Stimulated activated CD4-positive, alpha-beta T cell treated with anti-CD3 and anti-CD28 coated beads, TNF-alpha, amount 100 ng/mL, for 4 hours (primary cell): Measurements from ENCODE around the gene SMCO1.
"Not testable (repeated sequence)": the region's sequence is repeated elsewhere in the genome, so short reads cannot be mapped to it uniquely, and the experiment has no call there.

ENCODE experiments used
- DNase-seq, 3 experiments: peaks; one replicate each; pipeline ENCODE4 v3.0.0-alpha.2; 2020; ENCODE audit warnings: low read depth in 3 of 3

Gene SMCO1

DNA sequence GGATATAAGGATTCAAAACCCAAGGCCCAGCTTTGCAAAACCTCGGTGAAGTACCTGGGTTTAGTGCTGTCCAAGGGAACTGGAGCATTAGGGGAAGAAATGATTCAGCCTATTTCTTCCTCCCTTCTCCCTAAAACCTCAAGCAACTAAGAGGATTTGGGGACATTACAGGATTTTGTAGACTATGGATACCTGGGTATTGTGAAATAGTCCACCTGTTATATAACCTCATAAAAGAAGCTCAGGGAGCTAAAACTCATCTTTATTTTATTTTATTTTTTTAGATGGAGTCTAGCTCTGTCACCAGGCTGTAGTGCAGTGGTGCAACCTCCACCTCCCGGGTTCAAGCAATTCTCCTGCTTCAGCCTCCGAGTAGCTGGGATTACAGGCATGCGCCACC is 8.7 kb upstream of the SMCO1 start:
- DNase-seq = no peak

DNA sequence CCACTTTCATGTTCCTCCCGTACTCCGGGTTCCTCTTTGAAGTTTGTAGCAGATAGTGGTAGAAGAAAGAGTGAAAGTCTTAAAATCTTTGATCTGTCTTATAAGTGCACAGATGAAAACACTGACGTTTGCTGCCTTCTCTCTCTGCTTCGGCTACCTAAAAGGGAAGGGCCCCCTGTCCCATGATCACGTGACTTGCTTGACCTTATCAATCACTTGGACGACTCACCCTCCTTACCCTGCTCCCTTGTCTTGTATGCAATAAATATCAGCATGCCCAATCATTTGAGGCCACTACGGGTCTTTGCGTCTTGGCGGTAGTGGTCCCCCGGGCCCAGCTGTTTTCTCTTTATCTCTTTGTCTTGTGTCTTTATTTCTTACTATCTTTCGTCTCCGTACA is 6.1 kb upstream of the SMCO1 start:
- not testable (repeated sequence) for DNase-seq

DNA sequence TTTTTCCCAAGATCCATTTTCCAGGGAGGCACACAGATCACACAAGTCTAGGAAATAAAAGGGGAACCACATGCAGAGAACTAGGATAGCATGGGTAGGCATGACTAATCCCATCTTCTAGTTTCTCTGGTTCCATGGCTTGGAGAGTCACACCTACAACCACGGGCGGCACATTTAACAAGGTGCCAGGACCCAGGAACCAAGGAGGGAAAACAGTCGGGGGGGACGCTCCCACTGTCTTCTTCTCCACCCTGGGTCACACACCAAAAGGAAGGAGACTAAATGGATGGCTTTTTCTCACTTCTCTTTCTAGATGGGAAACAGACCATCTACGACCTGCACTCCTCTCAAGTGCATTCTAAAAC is 4.6 kb upstream of the SMCO1 start:
- no peak for DNase-seq

DNA sequence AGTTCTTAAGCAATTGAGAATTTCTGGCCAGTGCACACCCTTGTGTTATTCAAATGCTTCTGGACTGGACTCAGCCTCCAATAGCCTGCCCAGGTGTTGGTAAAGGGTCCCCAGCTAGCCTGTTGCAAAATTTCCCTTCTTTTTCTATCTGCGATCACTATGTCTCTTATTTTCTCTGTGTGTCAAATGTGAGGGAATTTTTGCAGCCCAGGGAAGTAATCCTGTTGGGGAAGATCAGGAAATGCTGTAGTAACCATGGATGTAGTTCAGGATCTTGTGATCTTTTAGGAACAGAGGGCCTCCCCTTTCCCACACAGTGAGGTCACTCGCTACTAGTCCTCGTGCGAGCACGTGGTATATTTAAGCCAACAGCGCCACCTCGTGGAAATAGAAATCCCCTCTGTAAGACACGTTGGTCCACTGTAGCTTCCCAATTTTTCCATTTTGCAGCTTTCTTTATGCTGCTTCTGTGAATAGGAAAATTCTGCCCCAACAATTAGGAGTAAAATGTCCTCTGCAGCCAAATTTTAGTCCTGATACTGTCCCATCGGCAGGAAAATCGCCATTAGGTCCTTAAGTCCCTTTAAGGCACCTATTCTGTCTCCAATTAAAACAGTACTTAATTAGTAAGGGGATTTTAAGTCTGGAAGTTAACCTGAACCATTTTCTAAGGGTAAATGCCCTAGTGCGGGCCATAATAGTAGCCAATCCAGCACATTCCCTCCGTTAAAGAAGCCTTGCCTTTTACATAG is 4.0 kb upstream of the SMCO1 start:
- peak in 1 of 3 experiments; percentile 53 for DNase-seq

DNA sequence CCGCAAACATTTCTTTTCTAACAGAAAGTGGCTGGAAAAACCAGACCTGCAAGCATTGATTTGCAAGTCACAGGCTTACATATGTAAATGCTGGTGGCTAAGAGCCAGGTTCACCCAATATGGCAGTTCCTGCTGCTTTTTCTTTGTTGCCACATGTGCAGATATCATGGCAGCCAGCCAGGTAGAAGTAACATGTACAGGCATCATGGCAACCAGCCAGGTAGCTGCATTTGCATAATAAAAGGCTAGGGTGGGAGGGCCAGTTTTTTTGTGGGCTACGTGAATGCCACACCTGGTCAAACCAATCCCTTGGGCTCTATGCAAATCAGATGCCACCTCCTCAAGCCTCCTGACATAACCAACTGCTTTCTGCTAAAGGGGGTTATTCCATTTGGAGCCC is 2.8 kb upstream of the SMCO1 start:
- no peak for DNase-seq

DNA sequence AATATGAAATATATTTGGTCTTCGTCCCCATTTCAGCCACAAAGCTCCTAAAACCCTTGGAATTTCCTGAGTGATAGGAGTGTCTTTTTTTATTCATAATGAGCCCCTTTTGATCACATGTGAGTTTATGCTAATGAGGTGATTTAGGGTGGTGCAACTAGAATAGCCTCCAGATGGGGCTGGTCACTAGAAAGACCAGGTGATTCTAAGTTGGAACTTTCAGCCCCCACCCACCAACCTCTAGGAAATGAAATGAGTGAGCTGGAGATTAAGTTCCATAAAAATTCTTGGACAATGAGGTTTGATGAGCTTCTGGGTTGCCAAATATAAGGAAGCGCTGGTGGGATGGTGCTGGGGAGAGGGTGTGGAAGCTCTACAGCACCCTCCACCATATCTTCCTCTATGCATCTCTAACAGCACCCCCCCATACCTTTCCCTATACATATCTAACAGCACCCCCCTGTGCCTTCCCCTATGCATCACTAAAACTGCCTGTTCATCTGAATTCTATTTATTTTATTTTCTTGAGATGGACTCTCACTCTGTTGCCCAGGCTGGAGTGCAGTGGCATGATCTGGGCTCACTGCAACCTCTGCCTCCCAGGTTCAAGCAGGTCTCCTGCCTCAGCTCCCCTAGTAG is 2.1 kb upstream of the SMCO1 start:
- DNase-seq = no peak

DNA sequence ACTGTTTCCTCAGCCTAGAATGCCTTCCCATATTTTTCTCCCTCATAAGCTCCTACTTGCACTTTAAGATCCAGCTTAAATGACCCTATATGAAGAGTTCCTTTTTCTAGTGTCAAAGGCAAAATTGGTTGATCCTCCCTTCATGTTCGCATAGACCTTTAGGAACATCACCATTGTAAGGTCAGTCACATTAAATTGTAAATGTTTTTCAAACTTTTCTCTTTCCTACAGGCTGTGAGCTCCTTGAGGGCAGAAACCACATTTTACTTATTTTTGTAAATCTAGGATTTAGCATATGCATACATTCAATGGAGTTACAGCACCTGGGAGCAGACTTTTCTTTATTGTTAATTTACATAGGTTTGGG is 813 bp downstream of the SMCO1 start:
- DNase-seq = no peak

DNA sequence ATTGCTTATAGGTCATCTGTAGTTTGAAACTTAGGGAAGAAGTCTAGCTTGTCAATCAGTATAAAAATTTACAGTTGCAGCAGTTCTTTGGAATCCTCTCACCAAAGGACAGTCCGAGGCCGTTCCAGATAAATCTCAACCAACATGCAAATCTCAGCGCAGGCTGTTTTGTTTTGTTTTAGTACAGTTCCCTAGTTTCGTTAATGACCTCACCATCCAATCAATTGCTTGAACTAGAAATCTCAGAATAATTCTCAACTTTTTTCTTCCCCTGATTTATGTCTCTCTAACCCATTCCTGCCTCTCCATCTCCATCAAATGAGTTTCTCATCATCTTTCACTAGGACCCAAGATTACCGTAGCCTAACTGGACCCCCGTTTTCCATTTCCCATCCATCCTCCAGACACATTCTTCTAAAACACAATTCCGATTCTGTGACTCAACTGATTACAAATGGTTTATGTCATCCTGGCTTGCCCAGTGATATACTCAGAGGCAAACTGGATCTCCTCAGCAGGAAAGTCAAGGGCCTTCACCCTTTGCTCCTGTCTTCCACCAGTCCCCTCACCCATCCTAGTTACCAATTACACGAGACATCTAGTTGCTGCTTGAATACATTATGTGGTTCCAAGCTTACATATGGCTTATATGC is 1.3 kb downstream of the SMCO1 start:
- no peak for DNase-seq

DNA sequence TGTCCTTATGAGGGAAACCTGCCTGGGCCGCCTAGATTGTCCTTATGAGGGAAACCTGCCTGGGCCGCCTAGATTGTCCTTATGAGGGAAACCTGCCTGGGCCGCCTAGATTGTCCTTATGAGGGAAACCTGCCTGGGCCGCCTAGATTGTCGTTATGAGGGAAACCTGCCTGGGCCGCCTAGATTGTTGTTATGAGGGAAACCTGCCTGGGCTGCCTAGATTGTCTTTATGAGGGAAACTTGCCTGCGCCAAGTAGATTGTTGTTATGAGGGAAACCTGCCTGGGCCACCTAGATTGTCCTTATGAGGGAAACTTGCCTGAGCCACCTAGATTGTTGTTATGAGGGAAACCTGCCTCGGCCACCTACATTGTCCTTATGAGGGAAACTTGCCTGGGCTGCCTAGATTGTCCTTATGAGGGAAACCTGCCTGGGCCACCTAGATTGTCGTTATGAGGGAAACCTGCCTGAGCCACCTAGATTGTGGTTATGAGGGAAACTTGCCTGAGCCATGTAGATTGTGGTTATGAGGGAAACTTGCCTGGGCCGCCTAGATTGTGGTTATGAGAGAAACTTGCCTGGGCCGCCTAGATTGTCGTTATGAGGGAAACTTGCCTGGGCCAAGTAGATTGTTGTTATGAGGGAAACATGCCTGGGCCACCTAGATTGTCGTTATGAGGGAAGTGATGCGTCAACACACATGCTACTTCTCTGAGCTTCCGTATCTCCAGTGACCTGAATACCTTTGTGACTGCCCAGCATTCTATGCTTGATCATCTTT is 3.3 kb downstream of the SMCO1 start:
- DNase-seq = not testable (repeated sequence)

DNA sequence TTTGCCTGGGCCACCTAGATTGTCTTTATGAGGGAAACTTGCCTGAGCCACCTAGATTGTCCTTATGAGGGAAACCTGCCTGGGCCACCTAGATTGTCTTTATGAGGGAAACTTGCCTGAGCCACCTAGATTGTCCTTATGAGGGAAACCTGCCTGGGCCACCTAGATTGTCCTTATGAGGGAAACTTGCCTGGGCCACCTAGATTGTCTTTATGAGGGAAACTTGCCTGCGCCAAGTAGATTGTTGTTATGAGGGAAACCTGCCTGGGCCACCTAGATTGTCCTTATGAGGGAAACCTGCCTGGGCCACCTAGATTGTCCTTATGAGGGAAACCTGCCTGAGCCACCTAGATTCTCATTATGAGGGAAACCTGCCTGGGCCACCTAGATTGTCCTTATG is 4.0 kb downstream of the SMCO1 start:
- DNase-seq = not testable (repeated sequence)

DNA sequence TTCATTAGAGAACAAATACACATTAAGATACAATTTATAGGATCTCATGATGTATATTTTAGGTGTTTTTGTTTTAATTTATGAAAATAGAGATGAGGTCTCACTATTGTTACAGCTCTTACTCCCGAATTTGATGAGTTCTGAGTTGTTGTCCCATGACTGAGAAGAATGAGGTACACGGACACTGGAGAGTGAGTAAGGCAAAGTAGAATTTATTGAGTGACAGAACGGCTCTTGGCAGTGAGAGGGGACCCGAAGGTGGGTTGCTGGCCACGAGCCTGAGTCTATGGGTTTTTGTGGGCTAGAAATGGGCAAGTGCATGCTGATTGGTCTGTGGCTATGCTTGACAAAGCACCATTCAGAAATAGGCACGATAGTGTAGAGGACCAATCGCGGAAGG is 8.5 kb downstream of the SMCO1 start:
- DNase-seq = no peak

DNA sequence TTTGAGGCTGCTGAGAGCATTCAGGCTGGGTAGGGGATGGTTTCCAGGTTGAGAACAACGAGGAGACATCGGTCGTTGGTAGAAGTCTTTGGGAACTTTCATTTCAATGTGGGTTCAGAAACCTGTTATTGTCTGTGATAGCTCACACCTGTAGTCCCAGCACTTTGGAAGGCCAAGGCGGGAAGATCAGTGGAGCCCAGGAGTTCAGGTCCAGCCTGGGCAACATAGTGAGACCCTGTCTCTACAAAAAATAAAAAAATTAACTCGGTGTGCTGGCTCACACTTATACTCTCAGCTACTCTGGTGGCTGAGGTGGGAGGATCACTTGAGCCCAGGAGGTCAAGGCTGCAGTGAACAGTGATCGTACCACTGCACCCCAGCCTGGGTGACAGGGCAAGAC is 10.6 kb downstream of the SMCO1 start:
- no peak for DNase-seq

DNA sequence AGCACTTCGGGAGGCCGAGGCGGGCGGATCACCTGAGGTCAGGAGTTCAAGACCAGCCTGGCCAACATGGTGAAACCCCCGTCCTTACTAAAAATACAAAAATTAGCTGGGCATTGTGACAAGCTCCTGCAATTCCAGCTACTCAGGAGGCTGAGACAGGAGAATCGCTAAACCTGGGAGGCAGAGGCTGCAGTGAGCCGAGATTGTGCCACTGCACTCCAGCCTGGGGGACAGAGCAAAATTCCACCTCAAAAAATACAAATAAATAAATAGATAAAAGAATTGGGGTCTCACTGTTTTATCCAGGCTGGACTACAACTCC is 11.1 kb downstream of the SMCO1 start:
- DNase-seq = not testable (repeated sequence)

DNA sequence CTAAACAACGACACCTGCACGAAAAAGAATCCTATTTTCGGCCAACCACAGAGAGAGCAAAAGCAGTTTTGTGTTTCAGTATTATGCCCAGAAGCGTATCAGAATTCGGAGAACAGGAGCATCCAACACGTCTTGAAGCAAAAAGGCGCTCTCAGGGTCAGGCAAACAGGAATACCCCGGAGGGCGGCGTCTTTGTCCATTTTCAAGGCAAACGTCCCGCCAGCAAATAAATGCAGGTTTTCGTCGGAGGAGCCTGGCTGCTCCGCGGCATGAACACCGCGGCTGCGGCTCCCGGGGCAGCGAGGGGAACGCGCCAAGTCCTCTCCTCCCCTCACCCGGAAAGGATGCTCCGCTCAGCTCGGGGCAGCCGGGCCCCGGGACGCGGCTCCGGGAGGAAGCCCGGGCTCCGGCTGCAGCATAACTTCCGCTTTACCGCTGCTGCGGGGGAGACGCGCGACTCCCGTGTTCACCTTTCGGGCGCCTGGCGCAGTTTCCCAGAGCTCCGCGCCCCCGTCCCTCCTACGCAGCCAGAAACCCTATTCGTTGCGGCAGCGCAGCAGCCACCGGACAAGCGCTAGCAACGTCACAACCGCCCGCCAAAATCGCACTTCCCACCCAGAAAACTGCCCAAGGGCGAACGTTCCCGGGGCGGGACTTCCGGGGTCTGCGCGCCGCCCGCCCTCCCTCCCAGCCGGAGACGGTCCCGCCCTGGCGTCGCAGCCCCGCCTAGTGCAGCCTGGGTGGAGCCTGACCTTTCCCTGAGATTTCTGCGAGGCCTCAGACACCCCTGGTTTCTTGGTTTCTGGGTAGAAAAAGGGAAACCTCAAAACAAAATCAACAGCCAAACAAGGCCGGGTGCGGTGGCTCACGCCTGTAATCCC is 11.7 kb downstream of the SMCO1 start, which contains the start of gene RNF168:
RNF168 (minus strand) TSS at position 573 of the 881 bp plus-strand sequence. CDS start 595 bp downstream, outside the sequence.
- DNase-seq = peak; percentile 81 to 90 (median 82)

DNA sequence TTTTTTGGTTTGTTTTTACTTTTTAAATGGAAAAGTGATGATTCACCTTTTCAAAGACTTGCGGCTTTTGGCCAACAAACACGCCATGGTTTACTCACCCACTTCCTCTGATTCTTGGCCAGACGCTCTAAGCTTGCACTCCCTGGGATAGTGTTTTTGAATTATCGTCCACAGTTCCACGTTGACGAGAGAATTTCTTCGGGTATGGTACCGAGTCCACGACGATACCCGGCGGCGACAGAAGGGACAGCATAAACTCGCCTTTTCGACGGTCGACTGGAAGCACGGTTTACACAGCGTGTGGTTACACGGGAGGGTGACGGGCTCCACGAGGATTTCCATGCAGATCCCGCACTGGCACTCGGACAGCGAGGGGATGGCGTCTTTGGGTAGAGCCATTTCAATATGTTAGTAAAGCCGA is 12.4 kb downstream of the SMCO1 start:
- DNase-seq = peak in 2 of 3 experiments; percentile 13 to 18

DNA sequence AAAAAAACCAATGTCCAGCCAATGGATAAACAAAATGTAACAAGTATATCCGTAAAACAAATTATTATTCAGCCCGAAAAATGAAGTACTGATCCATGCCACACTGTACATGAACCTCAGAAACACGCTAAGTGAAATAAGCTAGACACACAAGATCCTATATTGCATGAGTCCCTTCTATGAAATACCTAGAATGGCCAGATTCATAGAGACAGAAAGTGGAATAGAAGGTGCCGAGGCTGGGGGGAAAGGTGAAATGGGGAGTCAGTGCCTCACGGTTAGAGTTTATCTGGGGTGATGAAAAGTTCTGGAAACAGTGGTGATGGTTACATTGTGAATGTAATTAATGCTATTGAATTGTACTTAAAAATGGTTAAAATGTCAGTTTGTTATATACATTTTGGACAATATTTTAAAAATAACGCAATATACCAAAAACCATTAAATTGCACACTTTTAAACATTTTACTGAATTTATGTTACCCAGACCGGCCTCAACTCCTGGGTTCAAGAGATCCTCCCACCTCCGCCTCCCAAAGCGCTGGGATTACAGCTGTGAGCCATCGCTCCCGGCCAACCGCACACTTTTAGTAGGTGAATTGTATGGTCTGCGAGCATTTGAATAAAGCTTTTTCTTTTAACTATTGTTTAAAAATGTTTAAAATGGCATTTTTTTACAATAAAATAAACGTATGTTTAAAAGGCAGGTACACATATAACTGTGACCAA is 13.7 kb downstream of the SMCO1 start:
- no peak for DNase-seq

DNA sequence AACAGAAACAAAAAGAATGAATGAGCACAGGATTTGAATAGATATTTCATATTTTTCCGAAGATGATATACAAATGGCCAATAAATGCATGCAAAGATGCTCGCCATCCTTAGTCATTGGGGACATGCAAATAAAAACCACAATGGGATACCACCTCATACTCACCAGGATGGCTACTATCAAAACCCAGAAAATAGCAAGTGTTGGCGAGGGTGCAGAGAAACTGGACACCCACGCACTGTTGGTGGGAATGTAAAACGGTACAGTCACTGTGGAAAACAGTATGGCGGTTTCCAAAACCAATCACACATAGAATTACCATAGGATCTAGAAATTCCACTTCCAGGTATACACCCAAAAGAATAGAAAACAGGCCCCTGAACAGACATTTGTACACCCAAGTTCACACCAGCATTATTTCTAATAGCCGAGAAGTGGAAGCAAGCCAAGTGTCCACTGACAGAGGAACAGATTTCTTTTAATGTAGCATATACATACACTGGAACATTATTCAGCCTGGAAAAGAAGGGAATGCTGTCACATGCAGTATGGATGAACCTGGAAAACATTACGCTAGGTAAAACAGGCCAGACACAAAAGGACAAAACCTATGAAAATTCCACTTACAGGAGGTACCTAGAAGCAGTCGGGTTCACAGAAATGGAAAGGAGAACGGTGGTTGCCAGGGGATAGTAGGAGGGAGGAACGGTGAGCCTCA is 15.2 kb downstream of the SMCO1 start:
- no peak for DNase-seq

DNA sequence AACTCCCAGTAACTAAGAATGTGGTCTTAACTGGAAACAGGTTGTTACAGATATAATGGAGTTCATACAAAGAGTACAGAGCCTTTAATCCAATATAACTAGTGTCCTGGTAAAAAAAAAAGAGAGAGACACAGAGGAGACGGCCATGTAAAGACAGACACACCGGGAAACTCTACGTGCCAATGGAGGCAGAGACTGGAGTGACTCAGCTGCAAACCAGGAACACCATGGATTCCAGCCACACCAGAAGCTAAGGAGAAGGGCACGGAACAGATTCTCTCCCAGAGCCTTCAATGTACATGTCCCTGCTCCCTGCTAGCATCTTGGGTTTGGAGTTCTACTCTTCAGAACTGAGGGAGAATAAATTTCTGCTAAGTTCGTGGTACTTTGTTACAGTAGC is 16.1 kb downstream of the SMCO1 start:
- DNase-seq = no peak

DNA sequence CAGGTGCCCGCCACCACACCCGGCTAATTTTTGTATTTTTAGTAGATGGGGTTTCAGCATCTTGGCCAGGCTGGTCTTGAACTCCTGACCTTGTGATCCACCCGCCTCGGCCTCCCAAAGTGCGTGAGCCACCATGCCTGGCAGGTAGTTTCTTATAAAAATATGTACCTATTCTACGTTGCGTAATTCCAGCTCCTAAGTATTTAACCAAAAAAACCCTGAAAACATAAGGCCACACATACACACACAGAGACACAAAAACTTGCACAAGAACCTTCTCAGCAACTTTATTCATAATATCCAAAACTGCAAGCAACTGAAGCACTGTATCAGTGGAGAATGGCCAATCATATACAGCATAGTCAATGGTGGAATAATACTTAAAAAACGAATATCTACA is 16.8 kb downstream of the SMCO1 start:
- DNase-seq = no peak

DNA sequence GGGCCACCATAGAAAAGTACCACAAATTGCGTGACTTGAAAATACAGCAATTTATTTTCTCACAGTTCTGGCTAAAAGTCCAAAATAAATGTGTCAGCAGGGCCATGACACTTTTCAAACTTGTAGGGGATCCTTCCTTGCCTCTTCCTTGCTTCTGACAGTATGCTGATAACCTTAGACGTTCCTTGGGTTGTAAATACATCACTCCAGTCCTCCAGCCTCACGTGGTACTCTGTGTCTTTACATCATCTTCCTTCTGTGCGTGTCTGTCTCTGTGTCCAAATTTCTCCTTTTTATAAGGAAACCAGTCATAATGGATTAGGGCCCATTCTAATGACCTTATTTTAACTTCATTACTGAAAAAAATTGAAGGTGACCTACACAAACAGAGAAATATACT is 19.0 kb downstream of the SMCO1 start:
- DNase-seq = no peak
